Retina (tissue), 1 donor: ENCODE results near the gene IFT57.

Source experiments
- DNase-seq: peaks from one replicate; pipeline ENCODE4 v3.0.0-alpha.2; 2016

Gene IFT57

DNA sequence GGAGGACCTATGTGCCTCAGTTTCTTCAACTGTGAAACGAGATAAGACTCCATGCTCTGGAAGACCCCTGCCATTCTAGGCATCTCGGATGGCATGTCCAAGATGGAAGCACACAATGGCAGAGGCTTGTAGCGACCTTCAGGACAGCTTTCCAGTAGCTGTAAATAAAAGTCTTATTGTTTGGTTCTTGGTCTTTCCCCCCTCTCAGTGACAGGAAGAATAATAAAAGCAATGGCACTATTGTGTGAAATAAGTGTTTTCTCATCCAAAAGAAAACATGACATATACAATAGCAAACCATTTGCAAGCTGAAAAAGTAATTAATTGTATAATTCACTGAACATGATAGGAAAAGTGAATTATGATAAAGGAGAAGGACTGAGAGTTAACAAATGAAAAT lies 98.9 kb downstream of the IFT57 start:
- no peak for DNase-seq

DNA sequence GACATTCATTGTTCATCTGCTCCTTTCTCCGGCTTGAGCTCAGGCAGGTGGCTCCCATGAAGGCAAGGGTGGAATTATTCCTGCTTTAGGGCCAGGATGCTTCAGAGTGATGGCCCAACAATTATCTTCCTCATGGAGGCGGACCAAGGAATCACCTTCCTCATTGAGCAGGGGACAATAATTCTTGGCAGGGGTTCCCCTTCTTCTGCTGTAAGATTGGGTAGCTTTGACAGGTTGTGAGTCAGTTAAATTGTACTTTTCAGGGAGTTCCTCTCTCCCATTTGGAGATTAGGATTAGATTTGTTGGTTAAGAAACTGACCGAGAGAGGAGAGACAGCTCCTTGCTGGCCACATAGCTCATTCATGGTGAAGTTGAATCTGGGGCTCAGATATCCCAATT lies 99.9 kb downstream of the IFT57 start:
- no peak for DNase-seq

DNA sequence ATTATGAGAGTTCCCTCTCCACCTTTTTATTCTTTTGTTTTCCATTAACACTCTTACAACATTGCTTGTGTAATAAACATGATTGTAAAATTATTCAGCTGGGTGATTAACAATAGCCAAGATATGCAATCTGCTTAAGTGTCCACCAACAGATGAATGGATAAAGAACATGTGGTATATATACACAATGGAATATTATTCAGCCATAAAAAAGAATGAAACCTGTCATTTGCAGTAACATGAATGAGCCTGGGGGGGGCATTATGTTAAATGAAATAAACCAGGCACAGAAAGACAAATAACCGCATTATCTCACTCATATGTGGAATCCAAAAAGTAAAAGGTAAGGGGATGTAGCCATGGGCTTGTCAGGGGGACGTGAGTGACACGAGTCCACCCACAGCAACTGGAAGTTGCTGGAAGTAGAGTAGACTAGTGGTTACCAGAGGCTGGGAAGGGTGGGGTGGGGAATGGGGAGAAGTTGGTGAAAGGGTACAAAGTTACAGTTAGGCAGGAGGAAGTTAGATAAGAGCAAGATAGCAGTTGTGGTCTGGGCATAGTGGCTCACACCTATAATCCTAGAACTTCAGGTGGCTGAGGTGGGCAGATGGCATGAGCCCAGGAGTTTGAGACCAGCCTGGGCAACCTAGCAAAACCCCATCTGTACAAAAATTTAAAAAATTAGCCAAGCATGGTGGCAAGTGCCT lies 102.7 kb downstream of the IFT57 start:
- DNase-seq = no peak

DNA sequence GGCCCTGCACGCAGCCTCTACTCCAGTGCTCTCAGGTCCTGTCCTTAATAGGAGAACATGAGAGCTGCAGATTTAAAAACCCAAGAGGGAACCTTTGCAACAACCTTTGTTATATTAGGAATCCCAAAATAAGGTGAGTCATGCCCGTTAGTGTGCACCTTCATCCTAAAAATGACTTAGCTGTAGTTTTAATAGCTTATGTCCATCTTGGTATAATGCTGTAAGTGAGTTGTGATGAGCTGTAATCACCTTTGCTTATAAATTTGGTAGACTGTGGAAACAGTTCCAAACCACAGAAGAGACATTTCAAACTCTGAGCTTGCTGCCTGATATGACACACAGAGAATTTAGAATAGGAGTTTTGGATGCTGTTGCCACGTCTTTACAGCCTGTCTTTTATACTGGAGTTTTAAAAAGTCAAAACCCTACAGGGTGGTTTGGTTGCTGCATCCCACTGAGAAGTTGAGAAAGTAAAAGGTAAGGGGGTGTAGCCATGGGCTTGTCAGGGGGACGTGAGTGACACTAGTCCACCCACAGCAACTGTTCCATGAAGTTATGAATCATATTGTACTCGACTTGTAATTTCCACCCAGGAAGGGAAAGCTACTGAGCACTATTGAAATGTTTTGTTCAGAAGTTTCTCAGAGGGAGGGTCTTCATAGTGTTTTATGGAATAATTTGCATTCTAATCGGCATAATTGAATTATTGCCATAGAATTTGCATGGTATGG lies 104.0 kb downstream of the IFT57 start:
- DNase-seq = no peak

DNA sequence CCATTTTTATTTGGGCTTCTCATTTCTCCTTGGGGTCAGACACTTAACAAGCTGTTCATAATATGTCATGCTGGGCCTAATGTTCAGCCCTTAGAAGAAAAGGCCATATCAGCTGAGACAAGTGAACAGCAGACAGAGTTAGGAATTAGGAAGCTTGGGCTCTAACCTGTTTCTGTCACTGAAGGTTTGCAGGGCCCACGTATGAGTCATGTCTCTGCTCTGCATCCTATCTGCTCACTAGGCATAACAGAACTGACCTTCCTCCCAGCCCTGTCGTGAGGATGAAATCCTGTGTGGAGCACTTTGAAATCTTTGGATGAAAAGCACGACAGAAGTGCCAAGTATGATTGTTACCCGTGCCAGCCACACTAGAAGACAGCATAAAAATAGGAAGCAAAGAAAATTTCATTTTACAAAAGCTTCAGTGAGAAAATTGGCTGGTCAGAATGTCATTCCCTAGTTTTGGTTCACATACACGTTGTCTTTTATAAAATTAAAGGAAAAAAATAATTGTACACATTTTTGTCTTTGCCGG lies 104.9 kb downstream of the IFT57 start:
- DNase-seq = no peak

DNA sequence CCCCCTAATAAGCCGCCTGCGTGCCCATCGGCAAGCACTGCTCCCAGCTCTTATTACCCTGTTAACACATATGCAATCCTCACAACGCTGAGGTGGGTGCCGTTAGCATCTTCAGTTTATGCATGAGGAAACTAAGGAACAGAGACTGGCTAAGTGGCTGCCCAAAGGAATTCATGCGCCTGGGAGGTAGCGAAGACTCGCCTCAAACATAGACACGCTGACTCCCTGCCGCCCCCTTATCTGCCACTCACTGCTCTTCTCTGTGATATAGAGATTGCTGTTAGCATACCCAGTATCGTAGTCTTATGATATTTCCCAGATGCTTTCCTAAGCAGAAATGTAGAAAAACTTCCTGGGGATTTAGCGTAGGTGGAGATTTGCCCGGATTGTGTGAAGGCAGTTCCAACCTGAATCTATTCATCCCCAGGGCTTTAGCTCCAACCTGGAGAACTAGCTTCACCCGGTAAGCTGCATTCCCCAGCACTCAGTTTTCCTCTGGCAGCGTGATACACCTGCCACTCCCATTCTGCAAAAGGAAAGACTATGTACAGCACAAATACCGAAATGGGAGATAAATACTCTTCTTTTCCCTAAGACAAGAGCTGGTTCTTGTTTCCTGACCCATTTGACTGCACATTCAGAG lies 107.7 kb downstream of the IFT57 start:
- peak; percentile 25 for DNase-seq

DNA sequence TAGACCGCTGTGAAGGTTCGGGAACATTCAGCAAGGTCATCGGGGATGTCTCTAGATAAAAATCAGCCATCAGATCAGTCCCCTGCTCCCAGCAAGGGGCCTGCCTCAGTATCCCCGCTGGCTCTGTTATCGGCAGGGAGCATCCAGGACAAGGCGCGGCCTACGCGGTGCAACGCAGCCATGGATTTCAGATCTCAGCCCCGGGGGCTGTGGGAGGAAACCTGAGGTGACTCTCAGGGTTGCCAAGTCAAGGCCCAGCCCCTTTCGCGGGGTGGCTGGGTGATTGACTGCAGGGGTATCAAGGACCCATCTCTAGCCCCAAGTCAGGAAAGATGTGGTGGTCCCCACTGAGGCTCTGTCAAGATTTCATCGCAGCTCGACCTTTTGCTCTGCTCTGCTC lies 108.2 kb downstream of the IFT57 start:
- no peak for DNase-seq

DNA sequence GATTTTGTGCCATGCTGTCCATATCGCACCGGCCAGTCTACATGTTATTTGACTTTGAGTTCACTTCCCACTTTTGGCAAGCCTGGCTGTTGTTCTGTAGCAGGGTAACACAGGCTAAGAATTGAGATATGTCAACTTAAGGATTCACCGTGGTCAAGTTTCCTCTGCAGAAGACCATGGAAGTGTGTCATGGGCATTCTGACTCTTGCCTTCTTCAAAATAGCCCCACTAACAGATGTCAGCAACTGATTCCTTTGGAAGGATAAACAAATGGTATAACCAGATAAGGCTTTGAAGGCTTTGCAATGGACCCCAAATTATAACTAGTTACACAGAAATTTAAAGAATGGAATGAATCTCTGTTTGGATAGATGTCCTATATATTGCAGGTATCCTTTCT lies 111.3 kb downstream of the IFT57 start:
- DNase-seq = no peak
